Right lobe of liver (tissue), 4 donors: ENCODE results near the gene ABCD4.

Experiments used
- POLR2A ChIP-seq: fragments of 450-650 bp; IDR thresholded peaks from one replicate; pipeline ENCODE4 v1.6.1; 2017; ENCODE audit warnings: antibody characterized with exemption, mild to moderate bottlenecking
- TF ChIP-seq, protein P1 (sequence below), 4 donors: fragments of 200-600 bp in 3 of 4; fragments of 450-650 bp in 1 of 4; IDR thresholded peaks; one replicate each; pipeline versions ENCODE4 v1.5.1 to v1.8.0; 2016 to 2022; ENCODE audit warnings: antibody characterized with exemption in 4 of 4, mild to moderate bottlenecking in 2 of 4
- donor health status: DM: no; HTN: no; CAD: no.
- donor health status: DM: no; HTN: no; CAD: no.
- donor health status: DM: no; HTN: yes; CAD: no.

DNA sequence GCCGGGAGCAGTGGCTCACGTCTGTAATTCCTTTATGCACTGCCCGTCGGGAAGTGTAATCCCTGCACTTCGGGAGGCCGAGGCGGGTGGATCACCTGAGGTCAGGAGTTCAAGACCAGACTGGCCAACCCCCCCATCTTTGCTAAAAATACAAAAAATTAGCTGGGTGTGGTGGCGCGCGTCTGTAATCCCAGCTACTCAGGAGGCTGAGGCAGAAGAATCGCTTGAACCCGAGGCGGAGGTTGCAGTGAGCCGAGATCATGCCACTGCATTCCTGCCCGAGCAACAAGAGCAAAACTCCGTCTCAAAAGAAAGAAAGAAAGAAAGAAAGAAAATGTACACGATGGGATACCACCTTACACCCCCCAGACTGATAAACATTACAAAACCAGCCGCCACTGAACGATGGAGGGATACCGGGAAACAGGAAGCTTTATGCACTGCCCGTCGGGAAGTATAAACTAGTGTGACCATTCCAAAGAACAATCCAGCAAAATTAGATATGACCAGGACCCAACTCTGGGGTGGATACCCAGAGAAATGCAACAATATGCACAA lies 1.1 kb downstream of the ABCD4 start:
- no peak for TF ChIP-seq POLR2A
- TF ChIP-seq, protein P1, sequence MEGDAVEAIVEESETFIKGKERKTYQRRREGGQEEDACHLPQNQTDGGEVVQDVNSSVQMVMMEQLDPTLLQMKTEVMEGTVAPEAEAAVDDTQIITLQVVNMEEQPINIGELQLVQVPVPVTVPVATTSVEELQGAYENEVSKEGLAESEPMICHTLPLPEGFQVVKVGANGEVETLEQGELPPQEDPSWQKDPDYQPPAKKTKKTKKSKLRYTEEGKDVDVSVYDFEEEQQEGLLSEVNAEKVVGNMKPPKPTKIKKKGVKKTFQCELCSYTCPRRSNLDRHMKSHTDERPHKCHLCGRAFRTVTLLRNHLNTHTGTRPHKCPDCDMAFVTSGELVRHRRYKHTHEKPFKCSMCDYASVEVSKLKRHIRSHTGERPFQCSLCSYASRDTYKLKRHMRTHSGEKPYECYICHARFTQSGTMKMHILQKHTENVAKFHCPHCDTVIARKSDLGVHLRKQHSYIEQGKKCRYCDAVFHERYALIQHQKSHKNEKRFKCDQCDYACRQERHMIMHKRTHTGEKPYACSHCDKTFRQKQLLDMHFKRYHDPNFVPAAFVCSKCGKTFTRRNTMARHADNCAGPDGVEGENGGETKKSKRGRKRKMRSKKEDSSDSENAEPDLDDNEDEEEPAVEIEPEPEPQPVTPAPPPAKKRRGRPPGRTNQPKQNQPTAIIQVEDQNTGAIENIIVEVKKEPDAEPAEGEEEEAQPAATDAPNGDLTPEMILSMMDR (IDR thresholded peaks at IDR 0.05), result no peak
